GM19238 (cell line): Measurements from ENCODE around the gene FREM3.
"Not testable (repeated sequence)": the region's sequence is repeated elsewhere in the genome, so short reads cannot be mapped to it uniquely, and the experiment has no call there.

ENCODE experiments used
- DNase-seq: peaks from one replicate; pipeline ENCODE4 v3.0.0; 2011; ENCODE audit warnings: low spot score; ENCODE audit not compliant: insufficient read length

The FREM3 gene

GRCh38 chr4:143585548-143585947 lies 114.9 kb downstream of the FREM3 start:
- no peak for DNase-seq

GRCh38 chr4:143581331-143581946 lies 119.0 kb downstream of the FREM3 start:
- no peak for DNase-seq

- DNase-seq = no peak
Measured at GRCh38 chr4:143575331-143575730, 125.1 kb downstream of the FREM3 start.

- no peak for DNase-seq
Measured at GRCh38 chr4:143564472-143564871, 136.0 kb downstream of the FREM3 start.

GRCh38 chr4:143559757-143560147 lies 140.7 kb downstream of the FREM3 start:
- no peak for DNase-seq

- DNase-seq = peak; percentile 47
Measured at GRCh38 chr4:143558823-143559756, 141.4 kb downstream of the FREM3 start.

- no peak for DNase-seq
Measured at GRCh38 chr4:143558286-143558685, 142.2 kb downstream of the FREM3 start.

GRCh38 chr4:143555676-143556075 lies 144.8 kb downstream of the FREM3 start:
- DNase-seq = no peak

- peak; percentile 10 for DNase-seq
Measured at GRCh38 chr4:143554728-143555597, 145.5 kb downstream of the FREM3 start.

GRCh38 chr4:143549928-143550327 lies 150.5 kb downstream of the FREM3 start:
- DNase-seq = no peak

- no peak for DNase-seq
Measured at GRCh38 chr4:143539670-143540023, 160.8 kb downstream of the FREM3 start.

GRCh38 chr4:143538979-143539669 lies 161.4 kb downstream of the FREM3 start:
- DNase-seq = no peak

- DNase-seq = no peak
Measured at GRCh38 chr4:143531788-143532491, 168.5 kb downstream of the FREM3 start.

- DNase-seq = no peak
Measured at GRCh38 chr4:143531380-143531779, 169.1 kb downstream of the FREM3 start.

- not testable (repeated sequence) for DNase-seq
Measured at GRCh38 chr4:143528046-143528445, 172.4 kb downstream of the FREM3 start.
